Astrocyte of the spinal cord (primary cell): ENCODE data around the gene HOXB13.

Source experiments
- DNase-seq: peaks from one replicate; pipeline ENCODE4 v3.0.0; 2011; ENCODE audit warnings: low read depth, low spot score
- H3K4me3 ChIP-seq: 2 replicates; pipeline ENCODE4 v1.5.1; 2011; ENCODE audit warnings: low read depth, mild to moderate bottlenecking, low read length, moderate library complexity
- CTCF ChIP-seq: IDR thresholded peaks from 2 replicates; pipeline ENCODE4 v1.5.1; 2012; ENCODE audit warnings: low read depth, mild to moderate bottlenecking, low read length, inconsistent platforms
- in situ Hi-C: cut with HindIII; loops from 2 replicates; pipeline ENCODE4 v1.10.0; 2017; ENCODE audit warnings: low sequenced_read_pairs

The HOXB13 gene

DNA sequence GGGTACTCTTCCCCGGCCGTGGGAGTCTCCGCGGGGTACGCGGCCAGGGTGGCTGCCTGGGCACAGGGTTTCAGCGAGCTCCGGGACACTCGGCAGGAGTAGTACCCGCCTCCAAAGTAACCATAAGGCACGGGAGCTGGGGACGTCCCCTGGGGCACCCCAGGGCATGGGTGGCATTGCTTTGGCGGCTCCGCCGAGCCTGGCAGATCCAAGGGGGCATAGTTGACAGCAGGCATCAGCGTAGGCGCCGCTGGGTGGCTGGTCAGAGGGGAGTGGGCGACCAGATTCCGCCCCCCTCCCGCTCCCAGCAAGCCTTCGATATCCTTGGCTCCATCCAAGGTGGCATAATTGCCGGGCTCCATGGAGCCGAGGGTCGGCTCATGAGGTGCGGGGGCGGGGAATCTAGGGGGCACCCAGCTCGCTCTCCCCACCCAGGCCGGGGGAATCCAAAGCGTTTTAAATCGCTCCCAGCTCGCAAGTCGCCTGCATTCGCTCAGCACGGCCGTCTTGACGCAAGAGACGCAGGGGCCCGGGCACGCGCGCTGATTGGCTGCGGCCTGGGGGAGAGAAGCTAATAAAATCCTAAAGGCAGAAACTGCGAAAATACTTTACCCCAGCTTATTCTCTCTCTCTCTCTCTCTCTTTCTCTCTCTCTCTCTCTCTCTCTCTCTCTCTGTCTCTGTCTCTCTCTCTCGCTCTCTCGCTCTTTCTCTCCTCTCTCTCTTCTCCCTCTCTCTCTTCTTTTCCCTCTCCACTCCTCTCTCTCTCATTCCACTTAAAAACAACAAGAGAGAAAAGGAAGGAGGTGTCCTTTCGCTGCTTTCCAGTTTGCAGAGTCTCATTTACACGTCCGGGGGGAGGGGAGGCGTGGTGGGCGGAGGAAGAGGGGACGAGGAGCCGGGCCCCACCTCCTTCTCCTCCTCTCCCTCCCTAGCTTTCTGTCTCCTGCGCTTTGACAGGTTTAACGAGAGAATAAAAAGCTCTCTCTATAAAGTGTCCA, at the start of gene HOXB13:
Gene HOXB13, minus strand, starts transcription at position 519 of the 1,000 bp plus-strand sequence. Its CDS starts 157 bp downstream, at position 362.
- in situ Hi-C loops = no loop called here
- H3K4me3 ChIP-seq = peak within 1 kb of the TSS; percentile 7
- TF ChIP-seq CTCF = no peak
- no peak for DNase-seq

DNA sequence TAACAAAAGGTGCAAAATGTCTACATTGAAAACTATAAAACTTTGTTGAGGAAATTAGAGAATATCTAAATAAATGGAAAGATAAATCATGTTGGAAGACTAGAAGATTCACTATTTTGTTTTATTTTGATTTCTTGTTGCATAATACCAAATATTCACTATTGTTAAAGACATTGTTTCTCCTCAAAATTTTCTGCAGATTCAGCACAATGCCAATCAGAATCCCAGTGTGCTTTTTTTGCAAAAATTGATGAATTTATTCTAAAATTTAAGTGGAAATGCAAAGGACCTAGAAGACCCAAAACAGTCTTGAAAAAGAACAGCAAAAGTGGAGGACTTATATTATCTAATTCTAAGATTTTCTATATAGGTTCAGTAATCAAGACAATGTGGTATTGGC, 48.1 kb upstream of the HOXB13 start:
- TF ChIP-seq CTCF = no peak

DNA sequence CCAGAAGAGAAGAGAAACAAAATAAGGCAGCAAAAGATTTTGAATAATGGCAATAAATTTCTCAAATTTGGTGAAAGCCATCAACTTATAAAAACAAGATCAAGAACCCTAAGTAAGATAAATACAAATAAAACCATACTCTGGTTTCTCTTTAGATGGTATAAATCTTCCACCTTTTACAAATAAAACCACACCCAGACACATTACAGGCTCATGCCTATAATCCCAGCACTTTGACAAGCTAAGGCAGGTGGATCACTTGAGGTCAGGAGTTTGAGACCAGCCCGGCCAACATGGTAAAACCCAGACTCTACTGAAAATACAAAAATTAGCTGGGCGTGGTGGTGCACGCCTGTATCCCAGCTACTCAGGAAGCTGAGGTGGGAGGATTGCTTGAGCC, 44.7 kb upstream of the HOXB13 start:
- TF ChIP-seq CTCF = no peak
- in situ Hi-C loops = no loop called here
- no peak overlapping the region for H3K4me3 ChIP-seq
- DNase-seq = no peak

More for the DNA sequence above, 48.1 kb upstream of the HOXB13 start:
- DNase-seq = no peak
- no peak overlapping the region for H3K4me3 ChIP-seq
- in situ Hi-C loops = no loop called here

GRCh38 chr17:48770954-48771353, 42.4 kb upstream of the HOXB13 start:
- no peak for TF ChIP-seq CTCF
- in situ Hi-C loops = no loop called here
- H3K4me3 ChIP-seq = no peak overlapping the region
- no peak for DNase-seq

DNA sequence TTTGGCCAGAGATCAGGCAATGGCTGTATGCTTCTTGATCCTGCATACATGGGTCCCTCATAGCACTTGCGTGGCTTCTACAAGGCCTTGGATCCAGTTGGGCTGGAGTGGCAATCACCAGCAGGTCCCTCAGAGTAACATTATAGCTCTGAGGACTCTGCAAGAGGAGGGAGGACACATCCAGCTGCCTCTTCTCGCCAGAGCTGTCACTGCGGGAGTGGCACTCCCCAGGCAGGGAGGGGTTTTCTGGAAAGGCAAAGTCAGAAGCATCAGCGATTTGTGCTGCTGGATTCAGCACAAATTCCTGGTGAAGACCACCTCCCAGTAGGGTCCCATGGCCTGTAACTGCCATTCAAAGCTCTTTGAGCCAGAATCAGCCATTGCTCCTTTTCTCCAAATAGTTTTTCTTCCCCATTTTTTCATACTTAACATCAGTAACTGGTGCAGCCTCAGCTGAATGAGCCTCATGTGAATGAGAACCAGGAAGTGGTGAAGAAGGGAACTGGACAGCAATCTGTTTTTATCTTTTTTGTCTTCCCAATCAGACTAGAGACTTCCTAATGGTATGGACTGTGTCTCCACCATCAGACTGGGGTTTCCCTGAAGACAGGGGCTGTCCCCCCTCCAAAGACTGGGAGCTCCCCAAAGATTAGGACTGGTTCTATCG, 40.6 kb upstream of the HOXB13 start:
- in situ Hi-C loops = no loop called here
- DNase-seq = no peak
- no peak for TF ChIP-seq CTCF
- H3K4me3 ChIP-seq = no peak overlapping the region

DNA sequence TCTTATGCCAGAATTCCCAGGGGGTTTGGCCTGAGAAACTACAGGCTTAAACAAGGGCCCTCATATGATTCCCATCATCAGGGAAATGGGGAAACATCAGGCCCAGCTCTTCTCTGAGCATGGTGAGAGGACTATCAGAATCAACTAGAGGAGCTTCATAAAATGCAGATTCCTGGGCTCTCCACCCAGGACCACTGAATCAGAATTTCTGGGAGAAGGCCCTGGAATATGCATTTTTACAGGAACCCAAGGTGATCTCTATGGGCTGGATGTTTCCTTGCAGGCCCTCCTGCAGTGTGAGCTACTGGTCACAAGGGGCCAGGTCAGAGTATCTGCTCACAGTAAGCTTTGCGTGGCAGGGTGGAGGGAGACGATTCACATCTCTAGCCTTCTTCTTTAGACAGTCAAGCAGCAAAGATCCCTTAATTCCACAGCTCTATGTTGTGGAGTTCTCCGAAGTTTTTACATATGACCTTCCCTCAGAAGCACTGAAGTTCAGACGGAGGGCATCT, 38.8 kb upstream of the HOXB13 start:
- TF ChIP-seq CTCF = no peak
- no peak overlapping the region for H3K4me3 ChIP-seq
- no peak for DNase-seq
- in situ Hi-C loops = no loop called here
